SH-SY5Y (cell line): ENCODE measurements around the gene MUC20.

Source experiments
- GATA2 ChIP-seq: IDR thresholded peaks from 2 replicates; pipeline ENCODE4 v1.6.1; 2011; ENCODE audit warnings: mild to moderate bottlenecking, low read depth, low read length
- GATA3 ChIP-seq: IDR thresholded peaks from 2 replicates; pipeline ENCODE4 v1.6.1; 2011; ENCODE audit warnings: low read depth, mild to moderate bottlenecking, low read length, moderate library complexity

- no peak for TF ChIP-seq GATA2
- TF ChIP-seq GATA3: no peak
Measured at GRCh38 chr3:195757827-195758226, 37.0 kb downstream of the MUC20 start.
